ENCODE measurements around the gene TMTC4.

Gene TMTC4

DNA sequence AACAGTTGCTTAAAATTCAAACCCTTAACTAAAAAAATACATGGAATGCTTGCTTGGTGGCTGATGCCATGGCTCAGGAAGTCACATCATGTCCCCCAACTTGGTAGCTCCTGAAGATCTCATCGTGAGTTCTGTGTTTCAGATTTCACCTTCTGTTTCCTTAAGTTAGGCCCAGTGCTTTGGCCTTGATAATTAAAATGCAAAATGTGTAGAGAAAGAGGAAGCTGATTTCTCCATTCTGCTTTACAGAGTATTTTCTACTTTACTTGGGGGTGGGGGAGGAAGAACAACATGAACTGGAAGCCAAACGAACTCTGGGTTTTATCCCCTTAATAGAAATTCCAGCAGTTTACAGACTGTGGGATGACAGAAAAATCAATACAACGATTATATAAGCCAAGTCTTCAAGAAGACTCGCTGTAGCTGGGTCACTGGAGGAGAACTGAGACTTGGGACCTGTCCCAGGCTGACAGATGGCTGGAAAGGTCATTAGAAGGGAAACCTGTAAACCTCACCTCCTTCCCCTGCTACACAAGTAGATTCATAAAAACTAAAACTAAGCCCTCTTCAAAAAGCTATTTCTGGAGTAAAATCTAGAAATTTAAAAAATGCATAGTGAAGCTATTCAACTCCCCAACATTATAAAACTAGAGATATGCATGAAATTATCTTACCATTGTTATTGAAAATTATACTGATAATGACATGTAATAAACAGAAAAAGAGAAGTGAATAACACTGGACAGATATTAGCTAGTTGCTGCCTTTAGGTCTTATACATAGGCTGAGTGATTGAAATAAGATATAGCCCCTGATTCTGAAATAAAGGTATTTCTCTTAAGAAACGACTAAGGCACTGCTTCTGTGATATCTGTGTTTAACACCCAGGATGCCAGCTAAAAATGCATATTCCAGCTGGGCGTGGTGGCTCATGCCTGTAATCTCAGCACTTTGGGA is 63.9 kb downstream of the TMTC4 start:
- H3K27ac ChIP-seq (ENCODE audit: extremely low read depth, low read depth, low read length), result no peak overlapping the region
- no peak overlapping the region for H3K4me3 ChIP-seq (ENCODE audit: low read depth, low read length)
- ChIA-PET POLR2A (no interaction called here), CTCF (interaction anchor here (1.1 kb wide), 1 partner anchor 17 kb away, joined by 3 read pairs; no protein-coding TSS in a partner anchor)
- H3K36me3 ChIP-seq (ENCODE audit: control insufficient read depth in 2 of 2, insufficient read depth in 1 of 2, low read length in 2 of 2), result no peaks in the 10 kb centered on the region; a peak in 1 of 3 replicates
- H3K4me1 ChIP-seq (ENCODE audit: control insufficient read depth, insufficient read depth, low read length), result no peaks in the 10 kb centered on the region
- no peaks in the 10 kb centered on the region for H3K9me3 ChIP-seq (ENCODE audit: control insufficient read depth, insufficient read depth, low read depth, low read length)
- TF ChIP-seq ZNF548 (tag by site-specific recombination; IDR thresholded peaks at IDR 0.05), result no peak
- no peak for TF ChIP-seq ZBTB20 (tag by site-specific recombination; IDR thresholded peaks at IDR 0.05)
- no peak for TF ChIP-seq MYNN (tag by site-specific recombination; IDR thresholded peaks at IDR 0.05; ENCODE audit: borderline replicate concordance)
- TF ChIP-seq GLIS2 (tag by site-specific recombination; IDR thresholded peaks at IDR 0.05), result no peak
- no peak for TF ChIP-seq ZBTB17 (tag by site-specific recombination; IDR thresholded peaks at IDR 0.05)
- no peak for TF ChIP-seq ZNF596 (tag by site-specific recombination; IDR thresholded peaks at IDR 0.05)
- TF ChIP-seq ZNF585B (tag by site-specific recombination; IDR thresholded peaks at IDR 0.05), result no peak
- no peak for TF ChIP-seq ZNF112 (tag by site-specific recombination; IDR thresholded peaks at IDR 0.05)
- no peak for TF ChIP-seq ZNF660 (tag by site-specific recombination; IDR thresholded peaks at IDR 0.05)
- no peak for TF ChIP-seq ZNF521 (tag by site-specific recombination; IDR thresholded peaks at IDR 0.05)
- no peak for TF ChIP-seq ZNF324 (tag by site-specific recombination; IDR thresholded peaks at IDR 0.05)
- no peak for TF ChIP-seq ZFHX2 (tag by site-specific recombination; conservative IDR thresholded peaks at IDR 0.05)
- TF ChIP-seq ZNF610 (tag by site-specific recombination; IDR thresholded peaks at IDR 0.05; ENCODE audit: borderline replicate concordance), result no peak
- no peak for TF ChIP-seq GLIS1 (tag by site-specific recombination; IDR thresholded peaks at IDR 0.05)
- TF ChIP-seq, protein P1, sequence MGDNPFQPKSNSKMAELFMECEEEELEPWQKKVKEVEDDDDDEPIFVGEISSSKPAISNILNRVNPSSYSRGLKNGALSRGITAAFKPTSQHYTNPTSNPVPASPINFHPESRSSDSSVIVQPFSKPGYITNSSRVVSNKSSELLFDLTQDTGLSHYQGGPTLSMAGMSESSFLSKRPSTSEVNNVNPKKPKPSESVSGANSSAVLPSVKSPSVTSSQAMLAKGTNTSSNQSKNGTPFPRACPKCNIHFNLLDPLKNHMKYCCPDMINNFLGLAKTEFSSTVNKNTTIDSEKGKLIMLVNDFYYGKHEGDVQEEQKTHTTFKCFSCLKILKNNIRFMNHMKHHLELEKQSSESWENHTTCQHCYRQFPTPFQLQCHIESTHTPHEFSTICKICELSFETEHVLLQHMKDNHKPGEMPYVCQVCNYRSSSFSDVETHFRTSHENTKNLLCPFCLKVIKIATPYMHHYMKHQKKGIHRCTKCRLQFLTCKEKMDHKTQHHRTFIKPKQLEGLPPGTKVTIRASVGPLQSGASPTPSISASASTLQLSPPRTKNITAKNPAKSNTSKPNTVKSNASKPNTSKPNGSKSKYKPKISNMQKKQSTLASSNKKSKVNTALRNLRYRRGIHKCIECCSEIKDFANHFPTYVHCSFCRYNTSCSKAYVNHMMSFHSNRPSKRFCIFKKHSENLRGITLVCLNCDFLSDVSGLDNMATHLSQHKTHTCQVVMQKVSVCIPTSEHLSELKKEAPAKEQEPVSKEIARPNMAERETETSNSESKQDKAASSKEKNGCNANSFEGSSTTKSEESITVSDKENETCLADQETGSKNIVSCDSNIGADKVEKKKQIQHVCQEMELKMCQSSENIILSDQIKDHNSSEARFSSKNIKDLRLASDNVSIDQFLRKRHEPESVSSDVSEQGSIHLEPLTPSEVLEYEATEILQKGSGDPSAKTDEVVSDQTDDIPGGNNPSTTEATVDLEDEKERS (tag by site-specific recombination; IDR thresholded peaks at IDR 0.05), result no peak
- no peak for TF ChIP-seq ZNF146 (tag by site-specific recombination; IDR thresholded peaks at IDR 0.05)
- no peak for TF ChIP-seq ZNF626 (tag by site-specific recombination; IDR thresholded peaks at IDR 0.05)
- TF ChIP-seq OVOL3 (tag by site-specific recombination; IDR thresholded peaks at IDR 0.05), result no peak

DNA sequence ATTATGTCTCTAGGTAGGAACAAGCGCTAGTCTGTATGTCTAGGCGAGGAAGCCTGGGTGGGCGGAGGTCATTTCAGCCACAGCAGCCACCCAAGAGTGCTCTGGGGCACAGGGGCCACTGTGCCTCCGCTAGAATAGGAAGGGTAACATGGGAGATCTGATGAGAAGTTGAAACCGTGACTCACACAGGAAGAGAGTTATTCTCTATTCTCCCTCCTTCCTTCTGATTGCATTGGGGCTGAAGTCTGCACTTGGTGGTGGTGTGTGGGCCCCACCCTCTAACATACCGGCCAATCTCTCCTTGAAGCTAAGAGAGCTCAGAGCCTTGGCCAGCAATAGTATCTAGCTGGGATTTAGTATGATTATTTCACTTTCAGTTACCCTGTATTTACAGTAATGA is 65.7 kb downstream of the TMTC4 start:
- TF ChIP-seq ZNF791 (tag by site-specific recombination; IDR thresholded peaks at IDR 0.05) (no peak), ZNF248 (tag by site-specific recombination; IDR thresholded peaks at IDR 0.05) (no peak), ZNF366 (tag by site-specific recombination; conservative IDR thresholded peaks at IDR 0.05) (no peak), ZNF211 (tag by site-specific recombination; IDR thresholded peaks at IDR 0.05; ENCODE audit: low read depth) (no peak), ZNF785 (tag by site-specific recombination; IDR thresholded peaks at IDR 0.05) (no peak), ZNF658 (tag by site-specific recombination; IDR thresholded peaks at IDR 0.05) (no peak), PRDM1 (tag by site-specific recombination; IDR thresholded peaks at IDR 0.05) (no peak), KLF8 (tag by site-specific recombination; IDR thresholded peaks at IDR 0.05) (no peak), KLF1 (tag by site-specific recombination; IDR thresholded peaks at IDR 0.05) (no peak), ZNF677 (tag by site-specific recombination; IDR thresholded peaks at IDR 0.05) (no peak), ZNF311 (tag by site-specific recombination; IDR thresholded peaks at IDR 0.05; ENCODE audit: borderline replicate concordance) (no peak)
- TF ChIP-seq, protein P2, sequence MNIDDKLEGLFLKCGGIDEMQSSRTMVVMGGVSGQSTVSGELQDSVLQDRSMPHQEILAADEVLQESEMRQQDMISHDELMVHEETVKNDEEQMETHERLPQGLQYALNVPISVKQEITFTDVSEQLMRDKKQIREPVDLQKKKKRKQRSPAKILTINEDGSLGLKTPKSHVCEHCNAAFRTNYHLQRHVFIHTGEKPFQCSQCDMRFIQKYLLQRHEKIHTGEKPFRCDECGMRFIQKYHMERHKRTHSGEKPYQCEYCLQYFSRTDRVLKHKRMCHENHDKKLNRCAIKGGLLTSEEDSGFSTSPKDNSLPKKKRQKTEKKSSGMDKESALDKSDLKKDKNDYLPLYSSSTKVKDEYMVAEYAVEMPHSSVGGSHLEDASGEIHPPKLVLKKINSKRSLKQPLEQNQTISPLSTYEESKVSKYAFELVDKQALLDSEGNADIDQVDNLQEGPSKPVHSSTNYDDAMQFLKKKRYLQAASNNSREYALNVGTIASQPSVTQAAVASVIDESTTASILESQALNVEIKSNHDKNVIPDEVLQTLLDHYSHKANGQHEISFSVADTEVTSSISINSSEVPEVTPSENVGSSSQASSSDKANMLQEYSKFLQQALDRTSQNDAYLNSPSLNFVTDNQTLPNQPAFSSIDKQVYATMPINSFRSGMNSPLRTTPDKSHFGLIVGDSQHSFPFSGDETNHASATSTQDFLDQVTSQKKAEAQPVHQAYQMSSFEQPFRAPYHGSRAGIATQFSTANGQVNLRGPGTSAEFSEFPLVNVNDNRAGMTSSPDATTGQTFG (tag by site-specific recombination; IDR thresholded peaks at IDR 0.05; ENCODE audit: borderline replicate concordance), result no peak
- CTCF ChIA-PET, result interaction anchor here (0.6 kb wide), 2 partner anchors 22 to 536 kb away, joined by 3 read pairs; no protein-coding TSS in a partner anchor
- H3K27ac ChIP-seq (ENCODE audit: extremely low read depth, low read depth, low read length), result no peak overlapping the region
- H3K9me3 ChIP-seq (ENCODE audit: control insufficient read depth, insufficient read depth, low read depth, low read length), result no peaks in the 10 kb centered on the region
- no peak overlapping the region for H3K4me3 ChIP-seq (ENCODE audit: low read depth, low read length)
- H3K4me1 ChIP-seq (ENCODE audit: control insufficient read depth, insufficient read depth, low read length), result no peaks in the 10 kb centered on the region
- POLR2A ChIA-PET, result no interaction called here
- no peaks in the 10 kb centered on the region; a peak in 1 of 3 replicates for H3K36me3 ChIP-seq (ENCODE audit: control insufficient read depth in 2 of 2, insufficient read depth in 1 of 2, low read length in 2 of 2)
